Tibial nerve (tissue), 4 donors: Measurements from ENCODE around the gene INTS7.
"Not testable (repeated sequence)": the region's sequence is repeated elsewhere in the genome, so short reads cannot be mapped to it uniquely, and the experiment has no call there.

Source experiments
- CTCF ChIP-seq, 5 experiments: fragments of 200-600 bp in 3 of 5; fragments of 450-650 bp in 2 of 5; sonication (generic) in 3 of 5; IDR thresholded peaks; one replicate each; pipeline ENCODE4 v1.5.1; 2016 to 2019; ENCODE audit warnings: antibody characterized with exemption in 5 of 5, mild to moderate bottlenecking in 3 of 5, moderate library complexity in 2 of 5
- EP300 ChIP-seq, 2 donors: sonication (generic); formaldehyde crosslinking; IDR thresholded peaks; one replicate each; pipeline ENCODE4 v1.6.1; 2017; ENCODE audit warnings: antibody characterized with exemption in 2 of 2, mild to moderate bottlenecking in 1 of 2
- POLR2A ChIP-seq, 2 donors: fragments of 450-650 bp; IDR thresholded peaks; one replicate each; pipeline ENCODE4 v1.6.1; 2017; ENCODE audit warnings: antibody characterized with exemption in 2 of 2, mild to moderate bottlenecking in 2 of 2, moderate library complexity in 2 of 2

GRCh38 chr1:211997426-211997825 lies 37.9 kb downstream of the INTS7 start:
- TF ChIP-seq CTCF, EP300, POLR2A (IDR thresholded peaks at IDR 0.05): not testable (repeated sequence)
